ENCODE data around the gene NCKAP5.

DNA sequence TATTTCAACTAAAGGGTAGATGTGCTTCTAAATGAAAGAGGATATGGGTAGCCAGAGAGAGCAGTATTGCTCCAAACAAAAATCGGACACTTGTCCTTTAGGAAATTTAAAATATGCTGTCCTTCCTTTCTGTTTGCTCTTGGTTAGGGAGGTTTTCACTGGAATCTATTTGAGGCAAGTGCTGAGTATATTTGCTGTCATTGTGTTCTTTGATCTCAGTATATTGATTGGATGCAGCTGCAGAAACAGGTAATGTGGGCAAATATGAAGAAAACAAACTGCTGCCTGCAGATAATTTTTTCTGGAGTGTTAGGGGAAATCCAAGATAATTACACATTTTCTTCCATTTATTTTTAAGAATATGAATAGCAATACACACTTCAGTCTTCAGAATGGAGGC lies 410.2 kb downstream of the NCKAP5 start:
- no peak for TF ChIP-seq CHD4 (IDR thresholded peaks at IDR 0.05; ENCODE audit: borderline replicate concordance)
- TF ChIP-seq, protein P1, sequence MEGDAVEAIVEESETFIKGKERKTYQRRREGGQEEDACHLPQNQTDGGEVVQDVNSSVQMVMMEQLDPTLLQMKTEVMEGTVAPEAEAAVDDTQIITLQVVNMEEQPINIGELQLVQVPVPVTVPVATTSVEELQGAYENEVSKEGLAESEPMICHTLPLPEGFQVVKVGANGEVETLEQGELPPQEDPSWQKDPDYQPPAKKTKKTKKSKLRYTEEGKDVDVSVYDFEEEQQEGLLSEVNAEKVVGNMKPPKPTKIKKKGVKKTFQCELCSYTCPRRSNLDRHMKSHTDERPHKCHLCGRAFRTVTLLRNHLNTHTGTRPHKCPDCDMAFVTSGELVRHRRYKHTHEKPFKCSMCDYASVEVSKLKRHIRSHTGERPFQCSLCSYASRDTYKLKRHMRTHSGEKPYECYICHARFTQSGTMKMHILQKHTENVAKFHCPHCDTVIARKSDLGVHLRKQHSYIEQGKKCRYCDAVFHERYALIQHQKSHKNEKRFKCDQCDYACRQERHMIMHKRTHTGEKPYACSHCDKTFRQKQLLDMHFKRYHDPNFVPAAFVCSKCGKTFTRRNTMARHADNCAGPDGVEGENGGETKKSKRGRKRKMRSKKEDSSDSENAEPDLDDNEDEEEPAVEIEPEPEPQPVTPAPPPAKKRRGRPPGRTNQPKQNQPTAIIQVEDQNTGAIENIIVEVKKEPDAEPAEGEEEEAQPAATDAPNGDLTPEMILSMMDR (IDR thresholded peaks at IDR 0.05): no peak
- no peak for TF ChIP-seq REST (IDR thresholded peaks at IDR 0.05)
- no peak for TF ChIP-seq JUN (IDR thresholded peaks at IDR 0.05)
- TF ChIP-seq MAX (IDR thresholded peaks at IDR 0.05): no peak
- no peak for TF ChIP-seq RNF2 (IDR thresholded peaks at IDR 0.05; ENCODE audit: borderline replicate concordance, low read depth)
- TF ChIP-seq RAD21 (conservative IDR thresholded peaks at IDR 0.05 in 1 of 2, IDR thresholded peaks at IDR 0.05 in 1 of 2): no peak
- TF ChIP-seq HOXA7 (CRISPR knock-in tag; IDR thresholded peaks at IDR 0.05): no peak
- TF ChIP-seq HDAC2 (IDR thresholded peaks at IDR 0.05): no peak
- TF ChIP-seq USF2 (IDR thresholded peaks at IDR 0.05): no peak
- TF ChIP-seq POLR2A (IDR thresholded peaks at IDR 0.05; ENCODE audit: low read length): no peak
- TF ChIP-seq HOXB13 (CRISPR knock-in tag; IDR thresholded peaks at IDR 0.05; ENCODE audit: low read depth): no peak

Measured in A549 (cell line).